ENCODE data around the gene FOSB.

- TF ChIP-seq POLR2A (IDR thresholded peaks at IDR 0.05; ENCODE audit: low read depth) (no peak), POLR2AphosphoS5 (IDR thresholded peaks at IDR 0.05) (no peak)
Observed at GRCh38 chr19:45418802-45419201, 49.0 kb upstream of the FOSB start.

All from esophagus muscularis mucosa (tissue), 2 donors.